ES-I3 (cell line): ENCODE results near the gene RPL21.
"Not testable (repeated sequence)": the region's sequence is repeated elsewhere in the genome, so short reads cannot be mapped to it uniquely, and the experiment has no call there.

ENCODE experiments used
- H3K36me3 ChIP-seq: 2 replicates; pipeline ENCODE4 v1.6.1; 2013; ENCODE audit warnings: mild to moderate bottlenecking, low read length, control low read depth, moderate library complexity; ENCODE audit not compliant: insufficient read depth
- H3K4me1 ChIP-seq: 2 replicates; pipeline ENCODE4 v1.6.1; 2013; ENCODE audit warnings: mild to moderate bottlenecking, control low read depth, low read length; ENCODE audit not compliant: insufficient read depth
- H3K9ac ChIP-seq: 2 replicates; pipeline ENCODE4 v1.6.1; 2013; ENCODE audit warnings: low read depth, mild to moderate bottlenecking, low read length, moderate library complexity
- H3K9me3 ChIP-seq: 2 replicates; pipeline ENCODE4 v1.6.1; 2013; ENCODE audit warnings: mild to moderate bottlenecking, low read length, moderate library complexity; ENCODE audit not compliant: control insufficient read depth, insufficient read depth

RPL21 gene

DNA sequence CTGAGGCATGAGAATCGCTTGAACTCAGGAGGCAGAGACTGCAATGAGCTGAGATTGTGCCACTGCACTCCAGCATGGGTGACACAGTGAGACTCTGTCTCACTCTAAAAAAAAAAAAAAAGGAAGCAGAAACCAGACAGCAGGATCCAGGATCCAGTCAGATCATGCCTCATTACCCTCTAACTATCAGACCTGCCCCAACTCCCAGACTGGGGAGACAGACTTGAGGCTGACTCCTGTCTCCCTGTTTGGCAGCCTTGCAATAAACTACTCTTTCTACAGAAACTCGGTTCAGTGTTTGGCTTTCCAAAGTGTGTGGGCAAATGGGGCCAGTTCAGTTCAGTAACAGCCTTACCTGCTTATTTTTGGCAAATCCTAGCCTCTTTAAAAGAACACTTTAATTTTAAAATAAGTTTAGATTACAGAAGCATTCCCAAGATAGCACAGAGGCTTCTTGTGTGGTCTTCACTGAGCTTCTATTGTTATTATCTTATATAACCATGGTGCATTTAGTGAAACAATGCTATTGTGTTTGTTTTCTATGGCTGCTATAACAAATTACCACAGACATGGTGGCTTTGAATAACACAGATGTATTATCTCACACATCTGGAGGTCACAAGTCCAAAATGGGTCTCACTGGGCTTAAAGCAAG, 37.8 kb downstream of the RPL21 start:
- H3K36me3 ChIP-seq, result no peaks in the 10 kb centered on the region
- no peaks in the 10 kb centered on the region for H3K4me1 ChIP-seq
- H3K9me3 ChIP-seq, result no peaks in the 10 kb centered on the region
- no peak overlapping the region for H3K9ac ChIP-seq

DNA sequence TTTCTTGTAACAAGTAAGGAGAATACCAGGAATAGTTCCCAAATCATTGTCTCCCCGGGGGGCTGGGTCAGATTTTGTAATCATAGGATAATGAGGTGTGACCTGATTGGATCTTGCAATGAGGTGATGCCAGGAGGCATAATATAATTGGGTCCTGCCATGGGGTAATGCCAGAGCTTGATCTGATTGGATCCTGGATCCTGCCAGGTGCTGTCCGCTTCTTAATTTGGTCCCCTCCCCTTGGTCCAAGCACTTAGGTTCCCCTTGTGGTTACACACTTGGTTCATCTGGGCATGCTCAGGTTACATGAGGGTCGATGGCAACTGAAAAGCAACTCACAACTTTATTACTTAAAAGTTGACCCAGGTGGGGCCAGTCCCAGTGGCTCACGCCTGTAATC, 39.4 kb downstream of the RPL21 start:
- Histone ChIP-seq H3K4me1 (no peaks in the 10 kb centered on the region), H3K36me3 (no peaks in the 10 kb centered on the region), H3K9ac (no peak overlapping the region), H3K9me3 (no peaks in the 10 kb centered on the region)

DNA sequence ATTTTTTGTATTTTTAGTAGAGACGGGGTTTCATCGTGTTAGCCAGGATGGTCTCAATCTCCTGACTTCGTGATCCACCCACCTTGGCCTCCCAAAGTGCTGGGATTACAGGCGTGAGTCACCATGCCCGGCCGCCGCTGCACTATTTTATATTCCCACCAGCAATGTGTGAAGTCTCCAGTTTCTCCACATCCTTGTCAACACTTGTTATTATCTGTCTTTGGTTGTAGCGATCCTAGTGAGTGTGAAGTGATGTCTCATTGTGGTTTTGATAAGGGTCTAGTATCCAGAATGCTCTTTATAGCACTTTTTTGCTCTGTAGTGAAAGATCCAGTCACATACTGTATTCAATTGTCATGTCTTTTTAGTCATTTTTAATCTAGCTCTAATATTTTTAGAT, 40.6 kb downstream of the RPL21 start:
- H3K36me3 ChIP-seq, H3K4me1 ChIP-seq: not testable (repeated sequence)

DNA sequence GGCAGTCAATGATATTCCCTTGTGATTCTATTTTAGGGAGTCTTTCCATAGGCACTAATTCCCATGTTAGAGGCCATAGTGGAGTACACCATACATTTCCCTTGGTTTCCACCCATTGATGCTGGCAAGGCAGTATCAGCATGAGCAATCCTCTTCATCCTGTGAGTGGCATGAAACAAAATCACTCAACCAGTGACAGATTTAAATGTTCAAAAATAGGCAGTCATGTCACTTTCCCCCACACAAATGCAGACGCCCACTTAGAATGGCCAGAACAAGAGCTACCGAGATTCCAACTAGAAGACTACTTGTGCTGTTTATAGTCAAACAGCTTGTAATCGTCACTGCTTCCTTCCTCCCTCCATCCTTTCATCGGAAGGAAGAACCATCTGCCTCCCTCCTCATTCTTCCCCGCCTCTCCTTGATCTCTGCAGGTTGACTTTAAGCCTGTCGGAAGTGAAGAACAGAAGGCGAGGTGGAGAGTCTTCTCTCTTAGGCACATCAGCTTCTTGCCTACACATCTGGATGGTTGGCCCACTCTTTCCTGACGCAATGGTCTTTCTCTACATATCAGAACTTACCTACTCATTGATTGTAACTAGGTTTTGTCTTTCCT, 41.8 kb downstream of the RPL21 start:
- Histone ChIP-seq H3K36me3 (no peaks in the 10 kb centered on the region), H3K9me3 (no peaks in the 10 kb centered on the region), H3K4me1 (no peaks in the 10 kb centered on the region), H3K9ac (no peak overlapping the region)

More for the DNA sequence above, 40.6 kb downstream of the RPL21 start:
- not testable (repeated sequence) for H3K9ac ChIP-seq, H3K9me3 ChIP-seq

GRCh38 chr13:27293873-27294515, 42.6 kb downstream of the RPL21 start:
- H3K9me3 ChIP-seq, result no peaks in the 10 kb centered on the region
- no peaks in the 10 kb centered on the region for H3K36me3 ChIP-seq
- H3K9ac ChIP-seq, result no peak overlapping the region
- H3K4me1 ChIP-seq, result no peaks in the 10 kb centered on the region

- Histone ChIP-seq H3K9me3 (no peaks in the 10 kb centered on the region), H3K4me1 (no peaks in the 10 kb centered on the region), H3K36me3 (no peaks in the 10 kb centered on the region), H3K9ac (no peak overlapping the region)
Observed at GRCh38 chr13:27295096-27295495, 43.7 kb downstream of the RPL21 start.

GRCh38 chr13:27295660-27296059, 44.3 kb downstream of the RPL21 start:
- no peaks in the 10 kb centered on the region for H3K9me3 ChIP-seq
- H3K9ac ChIP-seq, result no peak overlapping the region
- no peaks in the 10 kb centered on the region for H3K4me1 ChIP-seq
- H3K36me3 ChIP-seq, result no peaks in the 10 kb centered on the region

GRCh38 chr13:27296496-27296895, 45.1 kb downstream of the RPL21 start:
- Histone ChIP-seq H3K4me1 (no peaks in the 10 kb centered on the region), H3K36me3 (no peaks in the 10 kb centered on the region), H3K9ac (no peak overlapping the region)

GRCh38 chr13:27298849-27299248, 47.5 kb downstream of the RPL21 start:
- no peaks in the 10 kb centered on the region for H3K4me1 ChIP-seq
- 0 out of 2 replicates have a peak, but pooled peaks cover 3% of the 10 kb centered on the region for H3K9me3 ChIP-seq
- no peak overlapping the region for H3K9ac ChIP-seq
- H3K36me3 ChIP-seq, result no peaks in the 10 kb centered on the region

More at GRCh38 chr13:27296496-27296895, 45.1 kb downstream of the RPL21 start:
- no peaks in the 10 kb centered on the region for H3K9me3 ChIP-seq

DNA sequence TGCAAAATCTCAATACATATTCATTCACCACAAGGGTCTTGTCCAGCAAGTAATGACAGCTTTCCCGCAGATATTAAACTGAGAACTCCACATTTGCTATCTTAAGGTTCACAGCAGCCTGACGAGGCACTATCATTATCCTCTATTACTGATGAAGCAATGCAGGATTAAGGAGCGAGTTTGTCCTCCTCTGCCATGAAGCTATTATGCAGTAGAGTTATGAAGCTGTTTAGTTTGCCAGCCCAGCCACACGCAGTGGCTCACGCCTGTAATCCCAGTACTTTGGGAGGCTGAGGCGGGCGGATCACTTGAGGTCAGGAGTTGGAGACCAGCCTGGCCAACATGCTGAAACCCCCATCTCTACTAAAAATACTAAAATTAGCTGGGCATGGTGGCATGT, 49.0 kb downstream of the RPL21 start:
- H3K9me3 ChIP-seq, H3K9ac ChIP-seq, H3K36me3 ChIP-seq, H3K4me1 ChIP-seq: not testable (repeated sequence)

DNA sequence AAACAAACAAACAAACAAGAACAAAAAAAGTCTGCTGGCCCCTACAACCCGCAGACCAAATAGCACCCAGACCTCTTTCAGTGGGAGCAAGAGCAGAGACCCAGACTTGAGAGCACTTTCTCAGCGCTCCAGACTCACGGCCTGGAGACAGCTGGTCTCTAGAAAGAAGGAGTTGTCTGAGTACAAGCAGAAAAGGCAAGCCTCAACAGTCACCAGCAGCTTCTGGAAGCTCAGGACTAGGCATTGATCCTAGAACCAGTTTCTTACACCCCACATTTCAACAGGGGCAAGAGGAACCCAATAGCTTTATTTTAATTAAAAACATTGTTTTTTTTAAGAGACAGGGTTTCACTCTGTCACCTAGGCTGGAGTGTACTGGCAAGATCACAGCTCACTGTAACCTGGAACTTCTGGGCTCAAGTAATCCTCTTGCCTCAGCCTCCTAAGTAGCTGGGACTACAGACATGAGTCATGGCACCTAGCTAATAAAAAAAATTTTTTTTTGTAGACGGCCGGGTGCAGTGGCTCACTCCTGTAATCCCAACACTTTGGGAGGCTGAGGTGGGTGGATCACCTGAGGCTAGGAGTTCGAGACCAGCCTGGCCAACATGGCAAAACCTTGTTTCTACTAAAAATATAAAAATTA, 49.7 kb downstream of the RPL21 start:
- Histone ChIP-seq H3K4me1 (no peaks in the 10 kb centered on the region), H3K9me3 (0 out of 2 replicates have a peak, but pooled peaks cover 3% of the 10 kb centered on the region), H3K36me3 (no peaks in the 10 kb centered on the region), H3K9ac (no peak overlapping the region)

GRCh38 chr13:27302643-27303262, 51.4 kb downstream of the RPL21 start:
- no peak overlapping the region for H3K9ac ChIP-seq
- H3K9me3 ChIP-seq, result 0 out of 2 replicates have a peak, but pooled peaks cover 3% of the 10 kb centered on the region
- H3K36me3 ChIP-seq, result no peaks in the 10 kb centered on the region
- no peaks in the 10 kb centered on the region for H3K4me1 ChIP-seq

DNA sequence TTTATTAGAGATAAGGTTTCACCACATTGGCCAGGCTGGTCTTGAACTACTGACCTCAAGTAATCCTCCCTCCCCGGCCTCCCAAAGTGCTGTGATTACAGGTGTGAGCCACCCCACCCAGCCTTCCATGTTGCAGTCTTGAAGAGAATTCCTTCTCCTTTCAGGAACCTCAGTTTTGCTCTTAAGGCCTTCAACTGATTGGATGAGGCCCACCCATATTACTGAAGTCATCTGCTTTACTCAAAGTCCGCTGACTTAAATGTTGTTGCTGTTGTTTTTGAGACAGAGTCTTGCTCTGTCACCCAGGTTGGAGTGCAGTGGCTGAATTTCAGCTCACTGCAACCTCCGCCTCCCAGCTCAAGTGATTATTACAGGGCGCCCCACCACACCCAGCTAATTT, 52.7 kb downstream of the RPL21 start:
- H3K4me1 ChIP-seq, result no peaks in the 10 kb centered on the region
- no peak overlapping the region for H3K9ac ChIP-seq
- H3K9me3 ChIP-seq, result 0 out of 2 replicates have a peak, but pooled peaks cover 3% of the 10 kb centered on the region
- H3K36me3 ChIP-seq, result no peaks in the 10 kb centered on the region

DNA sequence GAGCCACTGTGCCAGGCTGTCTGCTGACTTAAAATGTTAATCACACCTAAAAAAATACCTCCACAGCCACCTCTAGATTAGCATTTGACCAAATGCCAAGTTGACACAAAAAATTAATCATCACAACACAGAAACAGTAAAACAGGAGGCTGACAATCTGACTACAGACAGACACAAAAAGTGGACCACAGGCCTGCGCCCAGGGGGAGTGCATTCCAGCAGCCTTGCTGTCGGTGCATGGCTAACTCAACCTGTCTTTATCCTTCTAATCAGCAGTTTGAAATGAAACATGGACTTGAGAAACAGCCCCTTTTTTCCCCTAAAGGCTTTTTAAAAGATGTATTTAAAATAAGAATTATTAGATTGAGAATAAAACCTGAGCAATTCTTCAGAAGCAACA, 53.3 kb downstream of the RPL21 start:
- Histone ChIP-seq H3K4me1 (no peaks in the 10 kb centered on the region), H3K36me3 (no peaks in the 10 kb centered on the region)

More for the DNA sequence above, 53.3 kb downstream of the RPL21 start:
- Histone ChIP-seq H3K9ac (no peak overlapping the region), H3K9me3 (0 out of 2 replicates have a peak, but pooled peaks cover 3% of the 10 kb centered on the region)
